ENCODE data around the gene CAPZB.
"Not testable (repeated sequence)": the region's sequence is repeated elsewhere in the genome, so short reads cannot be mapped to it uniquely, and the experiment has no call there.

CAPZB gene

GRCh38 chr1:19497443-19497842 is 12.1 kb upstream of the CAPZB start:
- DNase-seq, result not testable (repeated sequence)

GRCh38 chr1:19496527-19496874 is 11.2 kb upstream of the CAPZB start:
- no peak for DNase-seq

GRCh38 chr1:19495799-19496526 is 10.6 kb upstream of the CAPZB start:
- DNase-seq, result no peak

GRCh38 chr1:19495000-19495656 is 9.8 kb upstream of the CAPZB start:
- peak; percentile 37 to 52 for DNase-seq

GRCh38 chr1:19493547-19493946 is 8.2 kb upstream of the CAPZB start:
- DNase-seq, result no peak

- peak; percentile 24 to 29 for DNase-seq
Measured at GRCh38 chr1:19489996-19490395, 4.7 kb upstream of the CAPZB start.

- peak in 1 of 2 donors; percentile 68 for DNase-seq
Measured at GRCh38 chr1:19488136-19488535, 2.8 kb upstream of the CAPZB start.

- DNase-seq, result no peak
Measured at GRCh38 chr1:19484798-19485361, 459 bp downstream of the CAPZB start.

- DNase-seq, result no peak
Measured at GRCh38 chr1:19484338-19484797, 971 bp downstream of the CAPZB start.

GRCh38 chr1:19483691-19484090 is 1.6 kb downstream of the CAPZB start:
- DNase-seq, result no peak

GRCh38 chr1:19483261-19483660 is 2.1 kb downstream of the CAPZB start:
- no peak for DNase-seq

- no peak for DNase-seq
Measured at GRCh38 chr1:19481826-19482398, 3.4 kb downstream of the CAPZB start.

- no peak for DNase-seq
Measured at GRCh38 chr1:19480282-19480681, 5.1 kb downstream of the CAPZB start.

- DNase-seq, result no peak
Measured at GRCh38 chr1:19479351-19480120, 5.8 kb downstream of the CAPZB start.

GRCh38 chr1:19478322-19478721 is 7.0 kb downstream of the CAPZB start:
- peak; percentile 46 to 64 for DNase-seq

- peak; percentile 73 to 82 for DNase-seq
Measured at GRCh38 chr1:19477284-19478249, 7.8 kb downstream of the CAPZB start.

GRCh38 chr1:19476450-19477190 is 8.7 kb downstream of the CAPZB start:
- peak; percentile 38 to 45 for DNase-seq

- no peak for DNase-seq
Measured at GRCh38 chr1:19475296-19475695, 10.0 kb downstream of the CAPZB start.

- no peak for DNase-seq
Measured at GRCh38 chr1:19472174-19472573, 13.2 kb downstream of the CAPZB start.

GRCh38 chr1:19469004-19469403 is 16.3 kb downstream of the CAPZB start:
- no peak for DNase-seq
